NCI-H446 (cell line): ENCODE measurements around the gene COL4A1.

Source experiments
- DNase-seq, 2 experiments: peaks; one replicate each; lab custom pipeline; 2025; lab: John Stamatoyannopoulos, UW

The COL4A1 gene

GRCh38 chr13:110237875-110238817, 68.8 kb downstream of the COL4A1 start:
- DNase-seq = no peak

- no peak for DNase-seq
Measured at GRCh38 chr13:110236831-110237261, 70.1 kb downstream of the COL4A1 start.

- DNase-seq = no peak
Measured at GRCh38 chr13:110236431-110236830, 70.5 kb downstream of the COL4A1 start.

- DNase-seq = no peak
Measured at GRCh38 chr13:110234532-110234931, 72.4 kb downstream of the COL4A1 start.

GRCh38 chr13:110233951-110234280, 73.0 kb downstream of the COL4A1 start:
- no peak for DNase-seq

GRCh38 chr13:110233181-110233950, 73.6 kb downstream of the COL4A1 start:
- DNase-seq = no peak

- DNase-seq = no peak
Measured at GRCh38 chr13:110232756-110233155, 74.2 kb downstream of the COL4A1 start.

- no peak for DNase-seq
Measured at GRCh38 chr13:110232142-110232541, 74.8 kb downstream of the COL4A1 start.

- no peak for DNase-seq
Measured at GRCh38 chr13:110231348-110232047, 75.5 kb downstream of the COL4A1 start.

GRCh38 chr13:110230661-110231347, 76.2 kb downstream of the COL4A1 start:
- no peak for DNase-seq

GRCh38 chr13:110229905-110230563, 76.9 kb downstream of the COL4A1 start:
- no peak for DNase-seq

GRCh38 chr13:110228936-110229904, 77.7 kb downstream of the COL4A1 start:
- no peak for DNase-seq

GRCh38 chr13:110227864-110228643, 78.9 kb downstream of the COL4A1 start:
- no peak for DNase-seq

GRCh38 chr13:110227416-110227815, 79.5 kb downstream of the COL4A1 start:
- no peak for DNase-seq

- DNase-seq = no peak
Measured at GRCh38 chr13:110225609-110226574, 81.1 kb downstream of the COL4A1 start.

- DNase-seq = no peak
Measured at GRCh38 chr13:110225003-110225402, 82.0 kb downstream of the COL4A1 start.

- no peak for DNase-seq
Measured at GRCh38 chr13:110224519-110224918, 82.4 kb downstream of the COL4A1 start.
